HG03521 (cell line): ENCODE data around the gene NRG3.

Experiments used
- ATAC-seq: cut with Tn5 transposase; IDR thresholded peaks from one replicate; pipeline ENCODE4 v1.9.1; 2021; ENCODE audit warnings: mild to moderate bottlenecking, moderate library complexity; ENCODE audit not compliant: unreplicated experiment

The NRG3 gene

GRCh38 chr10:81882011-81882410 is 7.0 kb downstream of the NRG3 start:
- ATAC-seq: no peak

- no peak for ATAC-seq
These were observed 9.9 kb downstream of the NRG3 start for GRCh38 chr10:81884856-81885255.

GRCh38 chr10:81885491-81885890 is 10.5 kb downstream of the NRG3 start:
- no peak for ATAC-seq

GRCh38 chr10:81886939-81887338 is 11.9 kb downstream of the NRG3 start:
- ATAC-seq: no peak

GRCh38 chr10:81889181-81889769 is 14.3 kb downstream of the NRG3 start:
- no peak for ATAC-seq

GRCh38 chr10:81894616-81895015 is 19.6 kb downstream of the NRG3 start:
- no peak for ATAC-seq

- ATAC-seq: no peak
These were observed 23.5 kb downstream of the NRG3 start for GRCh38 chr10:81898518-81898917.

- no peak for ATAC-seq
These were observed 26.0 kb downstream of the NRG3 start for GRCh38 chr10:81900989-81901388.

GRCh38 chr10:81903472-81903871 is 28.5 kb downstream of the NRG3 start:
- no peak for ATAC-seq

GRCh38 chr10:81905161-81905560 is 30.2 kb downstream of the NRG3 start:
- ATAC-seq: no peak

- ATAC-seq: no peak
These were observed 34.5 kb downstream of the NRG3 start for GRCh38 chr10:81909453-81909852.

GRCh38 chr10:81911328-81911727 is 36.3 kb downstream of the NRG3 start:
- no peak for ATAC-seq

GRCh38 chr10:81914736-81915503 is 39.9 kb downstream of the NRG3 start:
- ATAC-seq: no peak

- ATAC-seq: no peak
These were observed 40.5 kb downstream of the NRG3 start for GRCh38 chr10:81915504-81915897.

GRCh38 chr10:81917666-81918065 is 42.7 kb downstream of the NRG3 start:
- no peak for ATAC-seq

- ATAC-seq: no peak
These were observed 43.8 kb downstream of the NRG3 start for GRCh38 chr10:81918766-81919165.

GRCh38 chr10:81920213-81920829 is 45.3 kb downstream of the NRG3 start:
- no peak for ATAC-seq

- ATAC-seq: no peak
These were observed 53.1 kb downstream of the NRG3 start for GRCh38 chr10:81928119-81928518.

GRCh38 chr10:81943583-81943982 is 68.6 kb downstream of the NRG3 start:
- no peak for ATAC-seq

- no peak for ATAC-seq
These were observed 69.6 kb downstream of the NRG3 start for GRCh38 chr10:81944609-81945008.

GRCh38 chr10:81949283-81949682 is 74.3 kb downstream of the NRG3 start:
- ATAC-seq: no peak

- ATAC-seq: no peak
These were observed 75.4 kb downstream of the NRG3 start for GRCh38 chr10:81950358-81950757.
